Hepatic stellate cell (primary cell): ENCODE measurements around the gene PSPN.

Source experiments
- DNase-seq: peaks from one replicate; pipeline ENCODE4 v3.0.0; 2011; ENCODE audit warnings: low spot score

PSPN gene

DNA sequence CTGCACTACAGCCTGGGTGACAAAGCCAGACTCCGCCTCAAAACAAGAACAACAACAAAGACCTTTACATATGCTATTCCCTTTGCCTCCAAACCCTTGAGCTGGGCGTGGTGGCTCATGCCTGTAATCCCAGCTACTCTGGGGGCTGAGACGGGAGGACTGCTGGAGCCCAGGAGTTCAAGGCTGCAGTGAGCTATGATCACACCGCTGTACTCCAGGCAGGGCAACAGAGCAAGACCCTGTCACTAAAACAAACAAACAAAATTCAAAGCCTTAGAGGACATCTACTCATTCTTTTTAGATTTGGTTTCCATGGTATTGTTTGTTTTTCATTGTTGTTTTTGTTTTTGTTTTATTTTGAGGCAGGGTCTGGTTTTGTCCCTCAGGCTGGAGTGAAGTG lies 50.1 kb downstream of the PSPN start:
- no peak for DNase-seq
